GM21423 (cell line): ENCODE results near the gene DIPK1A.
"Not testable (repeated sequence)": the region's sequence is repeated elsewhere in the genome, so short reads cannot be mapped to it uniquely, and the experiment has no call there.

ENCODE experiments used
- ATAC-seq: cut with Tn5 transposase; IDR thresholded peaks from one replicate; pipeline ENCODE4 v1.9.1; 2021; ENCODE audit warnings: mild to moderate bottlenecking, moderate library complexity; ENCODE audit not compliant: unreplicated experiment

DIPK1A gene

DNA sequence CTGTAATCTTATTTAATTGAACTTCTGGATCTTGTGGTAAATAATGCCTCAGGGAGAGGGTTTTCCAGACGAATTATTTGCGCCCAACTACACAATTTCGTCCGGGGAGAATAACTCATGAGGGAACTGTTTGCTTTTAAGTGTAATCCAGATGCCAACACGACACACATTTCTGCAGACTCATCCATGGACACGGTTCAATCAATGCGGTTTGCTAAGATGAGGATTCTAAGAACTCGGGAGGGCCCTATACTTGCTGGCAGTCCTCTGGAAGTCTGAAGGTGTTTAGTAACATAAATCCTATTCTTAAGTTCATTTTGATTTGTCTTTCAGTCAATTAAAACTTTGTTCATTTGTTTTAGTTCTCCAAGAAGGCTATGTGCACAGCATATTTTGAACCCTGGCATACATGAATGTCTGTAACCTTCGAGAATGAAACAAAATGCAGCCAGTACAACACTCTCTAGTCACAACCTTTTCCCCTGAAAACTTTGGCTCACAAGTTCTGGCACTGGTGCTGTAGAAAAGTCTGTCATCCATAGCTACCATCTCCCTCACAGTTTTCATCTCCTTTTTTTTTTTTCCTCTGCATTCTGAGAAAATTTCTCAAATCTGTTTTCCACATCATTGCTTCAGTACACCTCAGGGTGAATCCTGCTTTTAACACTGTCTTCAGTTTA is 38.8 kb downstream of the DIPK1A start:
- no peak for ATAC-seq

DNA sequence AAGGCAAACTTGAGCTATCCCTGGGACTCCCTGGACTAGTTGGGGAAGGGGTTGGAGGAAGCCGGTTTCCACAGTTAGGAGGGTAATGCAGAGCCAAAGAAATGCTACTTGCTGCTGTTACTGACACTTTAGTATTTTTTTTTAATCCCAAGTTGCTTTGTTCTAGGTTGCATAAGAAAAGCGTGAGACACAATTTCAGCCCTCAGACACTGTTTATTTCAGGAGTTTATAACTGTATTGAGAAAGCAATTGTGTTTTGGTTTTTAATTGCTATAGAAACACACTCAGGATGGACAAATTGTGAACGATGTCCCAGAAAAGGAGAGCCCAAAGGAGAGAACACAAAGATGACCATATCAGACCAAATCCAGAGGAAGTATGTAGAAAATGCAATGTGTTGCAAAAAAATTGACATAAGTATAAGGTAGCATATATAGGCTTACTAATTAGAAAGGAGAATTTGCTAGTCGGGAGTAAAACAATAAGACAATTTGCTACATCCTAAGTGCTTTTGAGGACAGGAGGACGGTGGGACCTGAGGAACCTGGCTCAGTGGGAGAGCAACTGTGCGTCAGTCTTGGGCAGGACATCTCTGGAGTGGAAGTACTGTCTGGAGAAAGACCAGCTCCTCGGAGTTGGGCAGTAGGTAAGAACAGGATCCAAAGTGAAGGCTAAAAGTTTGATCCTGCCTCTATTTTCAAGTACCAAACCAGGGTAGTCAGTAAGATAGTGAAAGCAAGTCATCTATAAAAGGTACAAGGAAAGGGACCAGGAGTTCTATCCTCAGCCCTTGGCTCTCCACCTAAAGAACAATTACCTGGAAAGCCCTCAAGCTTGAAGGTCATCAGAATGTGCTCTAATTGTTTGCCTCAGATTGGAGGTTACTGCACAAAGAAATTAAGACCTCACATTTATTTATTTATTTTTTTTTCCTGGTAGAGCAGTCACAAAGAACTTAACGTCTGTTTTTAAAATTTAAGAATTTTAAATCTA is 39.9 kb downstream of the DIPK1A start:
- ATAC-seq = no peak

- ATAC-seq = no peak
Measured at GRCh38 chr1:92916899-92917298, 44.4 kb downstream of the DIPK1A start.

DNA sequence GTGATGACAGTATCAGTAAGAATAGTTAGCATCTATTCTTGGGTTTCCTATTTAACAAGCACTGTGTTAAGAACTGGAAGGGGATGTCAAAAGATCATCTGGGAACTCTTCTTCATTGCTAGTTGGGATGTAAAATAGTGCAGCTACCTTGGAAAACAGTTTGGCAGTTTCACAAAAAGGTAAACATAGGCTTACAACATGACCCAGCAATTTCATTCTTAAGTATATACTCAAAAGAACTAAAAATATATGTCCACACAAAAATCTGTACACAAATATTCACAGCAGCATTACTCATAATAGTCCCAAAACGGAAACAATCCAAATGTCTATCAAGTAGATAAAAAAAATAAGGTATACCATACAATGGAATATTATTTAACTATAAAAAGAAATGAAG is 45.7 kb downstream of the DIPK1A start:
- no peak for ATAC-seq

DNA sequence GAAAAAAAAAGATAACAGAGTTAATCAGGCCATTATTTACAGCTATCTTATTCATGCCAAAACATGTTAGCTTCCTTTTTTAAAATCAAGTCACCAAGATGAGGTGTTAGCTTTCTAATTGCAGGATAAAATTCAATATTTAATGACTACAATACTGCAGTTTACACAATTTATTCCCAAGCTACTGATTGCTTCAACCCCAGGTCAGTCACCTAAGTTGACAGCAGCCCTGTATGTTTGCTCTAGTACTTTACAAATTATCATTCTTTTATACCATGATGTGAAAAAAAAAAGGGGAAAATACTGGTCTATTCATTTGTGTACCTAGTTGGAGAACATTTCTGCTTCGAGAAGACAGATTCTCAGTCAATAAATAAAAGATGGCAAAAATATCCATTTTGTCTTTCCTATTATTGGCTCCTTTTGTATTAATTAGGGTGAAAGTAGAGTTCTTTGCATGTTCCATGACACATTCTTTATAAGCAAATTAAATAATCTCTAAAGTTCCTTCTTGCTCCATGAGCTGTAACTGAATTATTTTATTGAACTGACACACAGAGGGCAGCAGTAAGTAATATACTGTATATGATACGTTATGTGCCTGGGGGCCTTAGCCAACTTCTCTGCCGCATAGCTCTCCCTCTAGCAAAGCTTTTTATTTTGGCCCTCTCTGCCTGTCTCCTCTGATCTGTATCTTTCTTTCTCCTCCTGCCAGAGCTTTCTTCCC is 48.0 kb downstream of the DIPK1A start:
- no peak for ATAC-seq

- ATAC-seq = no peak
Measured at GRCh38 chr1:92910081-92910480, 51.2 kb downstream of the DIPK1A start.

- ATAC-seq = no peak
Measured at GRCh38 chr1:92909321-92909720, 51.9 kb downstream of the DIPK1A start.

- no peak for ATAC-seq
Measured at GRCh38 chr1:92907949-92908684, 53.1 kb downstream of the DIPK1A start.

GRCh38 chr1:92903765-92904164 is 57.5 kb downstream of the DIPK1A start:
- no peak for ATAC-seq

GRCh38 chr1:92902406-92902744 is 58.9 kb downstream of the DIPK1A start:
- ATAC-seq = no peak

- no peak for ATAC-seq
Measured at GRCh38 chr1:92901699-92902405, 59.4 kb downstream of the DIPK1A start.

- no peak for ATAC-seq
Measured at GRCh38 chr1:92901126-92901525, 60.1 kb downstream of the DIPK1A start.

GRCh38 chr1:92900539-92900938 is 60.7 kb downstream of the DIPK1A start:
- no peak for ATAC-seq

- ATAC-seq = no peak
Measured at GRCh38 chr1:92899780-92900179, 61.5 kb downstream of the DIPK1A start.

DNA sequence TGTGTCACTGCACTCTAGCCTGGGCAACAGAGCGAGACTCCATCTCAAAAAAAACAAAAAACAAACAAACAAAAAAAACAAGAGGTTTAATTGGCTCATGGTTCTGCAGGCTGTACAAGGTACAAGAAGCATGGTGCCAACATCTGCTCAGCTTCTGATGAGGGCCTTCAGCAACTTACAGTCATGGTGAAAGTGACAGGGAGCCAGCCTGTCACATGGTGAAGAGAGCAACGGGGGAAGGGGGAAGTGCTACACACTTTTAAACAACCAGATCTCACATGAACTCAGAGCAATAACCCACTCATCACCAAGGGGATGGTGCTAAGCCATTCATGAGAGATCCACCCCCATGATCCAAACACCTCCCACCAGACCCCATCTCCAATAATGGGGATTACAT is 63.2 kb downstream of the DIPK1A start:
- ATAC-seq = not testable (repeated sequence)

DNA sequence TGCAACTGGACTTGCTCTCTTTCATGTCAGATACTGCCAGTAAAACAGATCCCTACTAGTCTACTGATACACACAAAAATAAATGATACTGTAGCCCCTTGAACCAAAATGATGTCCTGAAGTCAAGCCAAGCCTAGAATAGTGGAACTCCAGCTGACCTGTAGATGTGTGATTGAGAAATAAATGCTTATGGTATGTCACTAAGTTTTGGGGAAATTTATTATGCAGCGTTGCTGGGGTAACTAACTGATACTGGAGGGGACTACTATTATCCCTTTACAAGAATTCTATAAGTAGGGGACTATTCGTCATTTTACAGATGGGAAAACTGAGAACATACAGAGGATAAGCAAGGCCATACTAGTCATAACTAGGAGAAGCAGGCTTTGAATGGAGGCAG is 73.8 kb downstream of the DIPK1A start:
- no peak for ATAC-seq

DNA sequence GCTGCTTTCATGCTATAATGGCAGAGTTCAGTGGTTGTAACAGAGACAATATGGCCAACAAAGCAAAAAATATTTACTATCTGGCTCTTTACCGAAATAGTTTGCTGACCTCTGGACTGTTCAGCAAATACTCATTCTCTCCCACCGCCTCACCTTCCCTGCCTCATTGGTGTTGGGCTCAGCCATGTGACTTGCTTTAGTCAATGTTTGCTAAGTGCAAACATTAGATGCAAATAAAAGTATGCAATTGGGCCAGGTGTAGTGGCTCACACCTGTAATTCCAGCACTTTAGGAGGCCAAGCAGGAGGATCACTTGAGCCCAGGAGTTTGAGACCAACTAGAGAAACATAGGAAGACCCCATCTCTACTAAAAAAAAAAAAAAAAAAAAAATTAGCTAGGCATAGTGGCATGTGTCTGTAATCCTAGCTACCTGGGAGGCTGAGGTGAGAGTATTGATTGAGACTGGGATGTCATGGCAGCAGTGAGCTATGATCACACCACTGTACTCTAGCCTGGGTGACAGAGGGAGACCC is 74.3 kb downstream of the DIPK1A start:
- ATAC-seq = no peak

GRCh38 chr1:92884195-92884594 is 77.1 kb downstream of the DIPK1A start:
- ATAC-seq = no peak

DNA sequence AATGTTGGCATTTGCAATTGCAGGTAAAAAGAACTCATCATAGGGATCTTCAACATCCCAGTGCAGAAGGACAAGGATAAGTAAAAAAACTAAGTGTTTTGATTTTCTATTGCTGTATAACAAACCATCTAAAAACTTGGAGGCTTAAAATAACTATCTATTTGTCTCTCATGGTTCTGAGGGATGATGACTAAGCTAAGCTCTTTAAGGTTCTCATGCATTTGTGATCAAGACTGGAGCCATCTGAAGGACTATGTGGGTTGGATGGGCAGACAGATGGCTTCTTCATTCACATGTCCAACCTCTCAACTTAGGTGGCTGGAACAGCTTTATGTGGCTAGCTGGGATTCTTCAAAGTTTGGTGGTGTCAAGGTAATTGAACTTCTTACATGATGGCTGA is 78.0 kb downstream of the DIPK1A start:
- ATAC-seq = no peak

DNA sequence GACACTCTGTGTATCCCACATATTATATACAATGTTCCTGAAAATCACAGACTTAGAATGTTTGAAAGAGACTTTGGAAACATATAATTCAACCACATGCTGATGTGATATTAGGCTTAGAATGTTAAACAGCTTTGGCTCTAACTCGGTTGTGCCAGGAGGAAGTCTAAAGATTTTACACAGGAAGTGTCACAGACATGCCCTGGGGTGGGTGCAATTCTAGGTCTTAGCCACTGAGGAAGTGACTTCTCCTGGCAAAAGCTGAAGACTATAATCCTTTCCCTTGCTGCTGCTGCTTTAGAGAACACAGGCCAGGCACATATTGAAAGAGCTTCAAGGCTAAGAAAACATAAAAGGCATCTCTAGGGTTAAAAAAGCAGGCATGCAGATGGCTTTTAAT is 78.4 kb downstream of the DIPK1A start:
- ATAC-seq = no peak
